ENCODE data around the gene RASGRP3.
"Not testable (repeated sequence)": the region's sequence is repeated elsewhere in the genome, so short reads cannot be mapped to it uniquely, and the experiment has no call there.

Gene RASGRP3, protein sequence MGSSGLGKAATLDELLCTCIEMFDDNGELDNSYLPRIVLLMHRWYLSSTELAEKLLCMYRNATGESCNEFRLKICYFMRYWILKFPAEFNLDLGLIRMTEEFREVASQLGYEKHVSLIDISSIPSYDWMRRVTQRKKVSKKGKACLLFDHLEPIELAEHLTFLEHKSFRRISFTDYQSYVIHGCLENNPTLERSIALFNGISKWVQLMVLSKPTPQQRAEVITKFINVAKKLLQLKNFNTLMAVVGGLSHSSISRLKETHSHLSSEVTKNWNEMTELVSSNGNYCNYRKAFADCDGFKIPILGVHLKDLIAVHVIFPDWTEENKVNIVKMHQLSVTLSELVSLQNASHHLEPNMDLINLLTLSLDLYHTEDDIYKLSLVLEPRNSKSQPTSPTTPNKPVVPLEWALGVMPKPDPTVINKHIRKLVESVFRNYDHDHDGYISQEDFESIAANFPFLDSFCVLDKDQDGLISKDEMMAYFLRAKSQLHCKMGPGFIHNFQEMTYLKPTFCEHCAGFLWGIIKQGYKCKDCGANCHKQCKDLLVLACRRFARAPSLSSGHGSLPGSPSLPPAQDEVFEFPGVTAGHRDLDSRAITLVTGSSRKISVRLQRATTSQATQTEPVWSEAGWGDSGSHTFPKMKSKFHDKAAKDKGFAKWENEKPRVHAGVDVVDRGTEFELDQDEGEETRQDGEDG

DNA sequence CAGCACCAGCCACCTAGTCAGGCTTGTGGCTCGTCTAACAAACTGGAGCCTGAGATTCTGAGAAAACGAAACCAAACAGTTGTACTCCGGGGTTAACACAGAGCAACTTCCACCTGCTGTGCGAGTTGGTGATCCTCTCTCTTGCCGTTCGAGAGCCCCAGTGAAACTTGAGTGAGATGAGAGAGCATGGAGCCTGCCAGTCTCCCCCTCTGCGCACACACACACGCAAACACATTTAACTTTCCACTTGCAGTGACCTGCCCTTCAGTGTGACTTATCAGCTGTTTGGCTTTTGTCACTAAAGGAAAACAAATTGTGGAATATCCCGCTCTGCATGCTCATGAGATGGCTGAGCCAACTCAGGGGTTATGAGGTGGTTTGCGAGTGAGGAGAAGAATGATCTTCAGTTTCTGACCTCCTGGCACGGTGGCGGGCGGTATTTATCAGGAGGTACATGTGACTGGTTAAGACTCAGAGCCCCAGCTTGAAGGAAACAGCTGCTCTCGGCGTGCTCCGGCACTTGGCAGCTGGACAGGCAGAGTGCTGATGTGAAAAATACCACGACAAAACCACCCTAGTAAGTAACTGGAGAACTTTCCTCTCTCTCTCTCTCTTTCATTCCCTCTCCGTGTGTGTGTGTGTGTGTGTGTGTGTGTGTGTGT, at the start of gene RASGRP3:
Gene RASGRP3 (plus strand): TSS at position 519 of the 662 bp plus-strand sequence. CDS start 38,488 bp downstream, outside the sequence.
- peak; percentile 71 for DNase-seq

DNA sequence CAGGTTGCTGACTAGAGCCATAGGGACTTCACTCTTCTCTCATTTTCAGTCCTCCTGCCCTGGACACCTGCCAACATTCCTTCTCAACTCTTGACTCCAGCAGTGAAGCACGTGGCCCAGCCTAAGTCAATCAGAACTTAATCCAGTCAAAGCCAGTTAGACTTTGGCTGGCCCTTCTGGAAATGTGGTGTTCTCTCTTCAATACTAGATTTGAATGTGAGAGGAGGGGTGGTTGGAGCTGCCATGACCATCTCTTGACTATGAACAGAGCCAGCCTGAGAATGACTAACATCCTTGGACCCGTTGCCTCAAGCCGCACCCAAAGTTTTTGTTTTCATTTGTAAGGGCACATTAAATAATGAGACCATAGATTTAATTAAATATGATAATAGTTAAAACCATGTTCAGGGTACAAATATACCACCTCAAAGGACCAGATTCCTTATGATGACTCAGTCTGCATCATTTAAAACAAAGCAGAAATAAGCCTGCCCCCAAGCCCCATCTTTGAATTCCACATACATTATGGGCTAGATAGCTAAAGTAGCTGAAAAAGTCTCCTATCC, 49.7 kb upstream of the RASGRP3 start:
- no peak for DNase-seq

DNA sequence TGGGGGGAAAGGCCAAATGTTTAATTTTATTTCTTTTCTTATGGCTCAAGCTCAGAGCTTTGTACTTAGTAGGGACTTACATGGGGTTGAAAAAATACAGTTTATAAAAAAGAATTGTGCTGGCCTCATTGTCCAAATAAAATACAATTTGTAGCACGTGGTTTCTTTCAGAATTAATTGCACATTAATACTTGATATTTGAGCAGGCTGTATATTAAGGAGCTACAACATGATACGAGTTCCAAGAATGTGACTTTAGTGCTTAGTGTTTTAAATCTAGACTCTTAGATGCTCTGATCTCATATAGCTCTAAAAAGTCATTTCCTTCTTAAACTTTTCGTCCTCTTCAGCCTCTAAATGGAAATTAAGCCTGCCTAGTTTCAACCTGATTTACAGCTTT, 46.4 kb upstream of the RASGRP3 start:
- no peak for DNase-seq

DNA sequence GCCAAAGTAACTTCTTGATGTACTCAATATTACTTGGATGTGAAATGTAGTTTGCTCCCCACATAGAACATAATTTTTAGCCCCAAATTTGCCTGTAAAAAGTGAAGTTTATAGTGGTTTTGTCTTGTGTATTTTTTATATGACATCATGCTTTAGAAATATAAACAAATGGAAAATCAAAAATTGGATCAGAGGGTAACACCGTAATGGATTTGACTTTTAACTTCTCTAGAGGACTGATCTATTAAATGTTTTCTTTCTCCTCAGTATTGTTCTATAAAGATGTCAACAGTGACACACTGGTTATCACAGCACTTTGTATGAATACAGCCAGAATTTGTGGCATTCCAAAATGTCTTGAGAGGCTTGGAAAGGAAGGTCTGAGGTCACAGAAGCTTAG, 45.6 kb upstream of the RASGRP3 start:
- no peak for DNase-seq

DNA sequence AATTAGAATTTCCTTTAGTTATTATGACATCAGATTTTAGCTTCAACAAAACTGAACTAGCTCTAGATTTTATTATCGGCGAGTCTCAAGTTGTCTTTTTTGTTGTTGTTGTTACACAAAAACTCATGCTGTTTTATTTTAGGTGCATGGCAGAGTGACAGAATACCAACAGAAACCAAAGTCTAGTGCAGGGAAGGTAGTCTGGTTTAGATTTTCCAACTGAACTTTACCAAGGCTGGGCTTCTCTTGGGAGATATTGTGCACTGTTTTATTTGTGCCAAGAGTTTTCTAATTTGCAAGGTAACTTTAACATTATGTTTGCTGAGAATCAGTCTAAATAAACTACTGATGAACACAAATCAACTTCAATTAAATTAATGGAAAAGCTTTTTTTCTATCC, 43.6 kb upstream of the RASGRP3 start:
- DNase-seq, result no peak

DNA sequence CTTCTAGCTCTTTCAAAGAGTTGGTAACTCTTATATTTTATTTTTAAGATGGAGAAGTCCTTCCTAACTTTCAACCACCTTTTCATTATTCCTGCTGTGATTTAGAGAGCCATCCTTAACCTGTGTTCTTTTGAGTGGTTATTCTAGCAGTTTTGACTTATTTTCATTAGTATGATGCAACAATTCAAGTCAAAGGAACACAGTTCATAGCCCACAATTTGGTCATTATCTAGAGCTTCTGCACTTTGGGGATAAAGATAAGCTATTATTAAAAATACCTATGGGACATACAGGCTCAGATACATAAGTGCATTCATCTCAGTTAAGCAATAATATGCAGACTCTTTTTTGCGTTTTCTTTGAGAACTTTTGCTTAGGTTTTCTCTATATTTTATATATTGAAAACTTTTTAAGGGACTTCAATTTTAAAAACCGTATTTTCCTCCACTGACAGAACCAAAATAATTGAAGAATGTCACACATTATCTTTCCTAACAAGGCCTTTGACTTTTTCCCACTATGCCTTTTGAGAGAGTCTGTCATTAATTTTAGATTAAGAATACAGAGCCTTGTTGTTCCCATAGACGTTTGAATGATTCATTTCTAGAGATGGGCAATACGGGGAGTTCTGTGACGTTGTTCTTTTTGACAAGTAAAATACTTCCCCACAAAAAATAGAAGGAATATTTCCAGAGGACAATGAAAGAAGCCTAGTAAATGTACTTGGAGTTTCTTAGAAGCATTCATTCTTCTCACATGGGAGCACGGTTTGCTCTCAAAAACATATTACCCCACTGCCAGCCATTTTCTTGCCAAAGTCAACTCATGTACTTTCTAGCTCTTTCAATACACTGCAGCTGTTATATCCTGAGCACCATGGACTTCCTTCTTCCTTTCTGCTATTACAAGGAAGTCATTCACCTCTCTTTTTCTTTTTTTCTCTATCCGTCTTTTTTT, 42.9 kb upstream of the RASGRP3 start:
- DNase-seq, result no peak

DNA sequence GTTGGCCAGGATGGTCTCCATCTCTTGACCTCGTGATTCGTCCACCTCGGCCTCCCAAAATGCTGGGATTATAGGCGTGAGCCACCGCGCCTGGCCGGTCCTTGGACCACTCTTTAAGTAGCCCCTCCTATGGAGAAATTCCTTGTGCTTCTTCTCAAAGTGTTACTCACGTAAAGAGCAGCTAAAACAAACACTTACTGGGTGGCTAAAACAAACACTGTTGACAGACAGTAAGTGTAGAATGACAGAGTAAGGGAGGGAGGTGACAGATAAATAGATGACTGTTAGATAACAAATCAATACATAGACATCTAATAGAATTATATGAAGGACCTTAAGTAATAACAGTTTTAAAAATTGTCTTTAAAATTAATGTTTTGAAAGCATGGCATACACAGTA, 40.9 kb upstream of the RASGRP3 start:
- no peak for DNase-seq

DNA sequence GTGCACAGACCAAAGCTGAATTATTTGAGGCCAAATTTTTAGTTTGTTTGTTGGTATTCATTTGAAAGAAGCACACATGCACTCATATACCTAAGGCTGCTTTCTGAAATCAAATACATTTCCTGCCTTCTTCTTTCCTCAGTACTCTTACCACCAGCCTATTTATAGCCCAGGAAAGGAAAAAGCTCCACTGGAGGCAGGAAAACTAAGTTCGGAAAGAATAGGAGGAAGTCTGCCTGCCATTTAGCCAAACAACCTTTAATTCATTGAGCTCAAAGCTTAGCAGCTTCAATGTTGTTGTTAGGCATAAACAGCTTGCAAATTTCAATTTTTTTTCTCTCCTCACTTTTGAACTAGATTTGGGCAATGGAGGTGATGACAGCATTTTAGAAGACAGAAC, 40.4 kb upstream of the RASGRP3 start:
- DNase-seq, result no peak

DNA sequence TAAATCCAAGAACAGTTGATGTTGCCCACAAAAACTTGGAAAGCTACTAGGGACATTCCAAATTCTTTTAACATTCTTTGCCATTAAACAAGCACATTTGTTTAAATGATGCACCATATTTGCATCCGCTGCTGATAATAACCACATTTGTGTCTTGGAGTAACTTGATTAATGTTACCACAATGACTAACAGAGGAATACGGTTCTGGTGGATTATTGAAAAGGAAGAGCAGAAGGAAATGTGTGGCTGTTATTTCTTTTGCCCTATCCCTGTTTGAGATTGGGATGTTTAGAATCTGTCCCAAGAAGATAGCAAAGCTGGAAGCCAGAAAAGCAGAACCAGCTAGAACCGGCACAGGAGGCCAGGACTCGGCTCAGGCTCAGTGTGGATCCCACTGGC, 39.2 kb upstream of the RASGRP3 start:
- no peak for DNase-seq

DNA sequence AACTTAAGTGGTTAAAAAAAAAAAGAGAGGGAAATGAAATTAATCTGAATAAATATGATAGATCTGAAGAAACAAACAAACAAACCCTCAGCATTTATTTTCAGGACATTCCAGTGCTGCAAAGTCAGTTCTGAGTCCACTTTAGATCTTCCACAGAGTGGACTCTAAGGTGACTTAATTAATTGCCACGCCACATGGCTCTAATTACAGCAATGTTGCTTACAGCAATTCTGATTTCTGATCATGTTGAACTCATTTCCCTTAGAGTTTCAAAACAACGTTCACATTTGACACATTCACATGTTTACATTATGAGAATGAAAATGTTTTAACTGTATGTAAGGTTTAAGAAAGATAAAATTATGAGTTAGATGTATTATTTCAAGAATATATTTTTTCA, 38.6 kb upstream of the RASGRP3 start:
- DNase-seq, result no peak

DNA sequence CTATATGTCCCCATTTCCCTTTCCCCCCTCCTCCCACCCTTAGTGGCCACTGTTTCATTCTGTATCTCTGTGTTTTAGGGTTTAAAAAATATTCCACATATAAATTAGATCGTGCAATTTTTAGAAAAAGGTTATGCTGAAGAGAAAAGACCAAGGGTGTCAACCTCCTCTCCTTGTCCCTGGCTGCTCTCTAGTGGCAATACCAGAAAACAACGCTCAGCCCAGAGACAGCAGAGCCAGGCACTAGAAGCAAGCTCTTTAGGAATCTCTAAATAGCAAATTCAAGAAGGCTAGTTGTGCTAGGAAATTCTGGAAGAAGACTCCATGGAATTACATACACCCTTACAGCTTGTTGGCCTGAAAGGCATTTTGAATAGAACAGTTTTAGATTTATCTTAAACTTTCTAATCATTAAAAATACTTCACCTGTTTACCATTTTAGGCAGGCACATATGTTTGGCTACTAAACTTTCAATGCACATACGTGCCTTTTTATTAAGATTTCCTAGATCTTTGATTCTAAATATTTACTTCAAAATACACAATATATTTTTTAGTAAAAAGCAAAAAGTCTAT, 35.1 kb upstream of the RASGRP3 start:
- no peak for DNase-seq

DNA sequence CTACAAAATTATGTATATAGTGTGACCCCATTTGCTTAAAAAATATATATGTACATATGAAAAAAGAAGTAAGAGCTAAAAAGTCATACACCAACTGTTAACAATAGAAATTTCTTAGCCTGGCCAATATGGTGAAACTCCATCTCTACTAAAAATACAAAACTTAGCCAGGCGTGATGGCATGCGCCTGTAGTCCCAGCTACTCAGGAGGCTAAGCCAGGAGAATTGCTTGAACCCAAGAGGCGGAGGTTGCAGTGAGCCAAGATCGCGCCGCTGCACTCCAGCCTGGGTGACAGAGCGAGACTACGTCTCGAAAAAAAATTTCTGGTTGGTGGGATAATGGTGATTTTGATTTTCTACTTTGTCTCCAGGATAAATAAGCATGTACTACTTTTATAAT, 34.4 kb upstream of the RASGRP3 start:
- DNase-seq, result not testable (repeated sequence)

DNA sequence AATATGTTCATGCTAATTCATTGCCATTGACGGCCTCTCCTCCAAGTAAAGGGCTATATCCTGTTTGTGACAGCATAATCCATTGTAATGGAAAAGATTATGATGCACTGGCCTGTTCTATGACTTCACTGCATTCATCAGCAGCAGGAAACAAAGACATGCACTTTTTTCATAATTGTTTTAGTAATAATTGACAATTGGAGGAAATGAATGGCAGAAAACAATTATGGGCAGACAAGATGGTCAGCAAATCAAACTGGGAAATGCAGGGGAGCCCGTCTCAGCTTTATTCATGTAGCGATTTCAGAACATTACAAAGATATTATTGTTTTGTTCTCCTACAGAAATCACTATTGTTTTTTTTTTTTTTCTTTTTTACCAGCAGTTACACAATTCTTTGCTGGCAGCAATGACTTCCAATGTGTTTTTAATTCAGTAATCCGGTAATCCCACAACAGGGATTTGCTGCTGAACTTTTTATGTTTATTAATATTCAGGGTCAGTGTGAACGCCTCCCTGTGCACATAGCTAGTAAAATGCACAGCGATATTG, 33.8 kb upstream of the RASGRP3 start:
- no peak for DNase-seq

DNA sequence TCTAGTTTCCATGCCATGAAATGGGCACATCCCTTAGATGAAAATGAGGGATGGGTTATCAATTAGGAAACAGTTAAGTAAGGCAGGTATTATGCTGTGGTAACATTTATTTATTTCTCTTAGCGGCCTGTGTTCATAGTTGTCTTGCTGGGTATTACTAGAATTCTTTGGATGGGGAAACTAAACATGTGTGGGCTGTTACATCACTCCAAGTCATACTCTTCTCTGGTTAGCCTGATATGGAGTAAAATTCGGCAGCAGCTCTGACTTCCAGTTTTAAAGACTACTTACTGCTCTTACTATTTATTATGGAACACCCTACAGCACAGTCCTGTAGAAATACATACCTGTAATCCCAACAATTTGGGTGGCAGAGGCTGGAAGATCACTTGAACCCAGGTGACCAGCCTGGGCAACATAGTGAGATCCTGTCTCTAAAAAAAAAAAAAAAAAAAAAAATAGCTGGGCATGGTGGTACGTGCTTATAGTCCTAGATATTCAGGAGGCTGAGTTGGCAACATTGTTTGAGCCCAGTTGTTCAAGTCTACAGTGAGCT, 33.1 kb upstream of the RASGRP3 start:
- DNase-seq, result no peak

DNA sequence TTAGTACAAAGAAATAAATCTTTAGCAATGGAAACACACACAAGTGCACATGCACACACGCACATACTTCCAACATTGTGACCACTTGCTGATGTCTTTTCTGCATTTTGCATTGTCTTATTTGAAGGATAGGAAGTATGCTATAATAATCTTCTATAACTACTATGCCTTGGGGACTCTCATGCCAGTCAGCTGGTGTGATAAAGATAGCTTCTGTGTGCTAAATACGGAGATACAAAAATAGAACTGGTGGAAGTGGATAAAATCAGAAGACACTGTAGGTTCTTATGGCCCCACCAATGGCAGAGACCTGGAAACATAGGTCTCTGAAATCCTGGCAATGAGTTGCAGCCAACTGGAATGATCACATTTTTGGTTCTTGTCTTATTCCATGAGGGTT, 31.5 kb upstream of the RASGRP3 start:
- DNase-seq, result no peak

DNA sequence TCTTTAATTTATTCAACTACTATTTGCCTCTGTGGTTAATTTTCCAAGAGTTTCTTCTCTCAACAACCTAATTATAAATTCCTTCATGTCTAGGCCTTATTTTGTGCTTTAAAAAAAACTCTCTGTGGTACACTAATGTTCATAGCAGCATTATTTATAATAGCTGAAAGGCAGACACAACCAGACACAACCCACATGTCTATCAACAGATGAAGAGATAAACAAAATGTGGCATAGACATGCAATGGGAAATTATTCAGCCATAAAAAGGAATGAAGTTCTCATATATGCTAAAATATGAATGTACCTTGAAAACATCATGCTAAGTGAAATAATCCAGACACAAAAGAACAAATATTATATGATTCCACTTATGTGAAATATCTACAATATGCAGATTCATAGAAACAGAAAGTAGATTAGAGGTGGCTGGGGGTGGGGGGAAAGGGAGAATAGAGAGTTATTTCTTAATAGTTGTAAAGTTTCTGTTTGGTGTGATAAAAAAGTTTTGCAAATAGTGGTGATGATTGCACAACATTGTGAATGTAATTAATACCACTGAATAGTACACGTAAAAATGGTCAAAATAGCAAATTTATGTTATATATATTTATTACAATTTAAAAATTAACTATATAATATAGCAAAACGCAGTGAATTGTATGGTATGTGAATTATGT, 28.1 kb upstream of the RASGRP3 start:
- no peak for DNase-seq

DNA sequence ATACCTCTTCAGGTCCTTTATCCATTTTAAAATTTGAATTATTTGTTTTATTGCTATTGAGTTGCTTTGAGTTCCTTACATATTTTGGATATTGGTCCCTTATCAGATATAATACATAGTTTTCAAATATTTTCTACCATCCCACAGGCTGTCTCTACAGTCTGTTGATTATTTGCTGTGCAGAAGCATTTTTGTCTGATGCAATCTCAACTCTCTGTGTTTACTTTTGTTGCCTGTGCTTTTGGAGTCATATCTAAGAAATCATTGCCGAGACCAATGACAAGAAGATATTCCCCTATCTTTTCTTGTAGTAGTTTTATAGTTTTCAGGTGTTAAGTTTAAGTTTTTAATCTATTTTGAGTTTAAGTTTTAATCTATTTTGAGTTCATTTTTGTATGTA, 25.2 kb upstream of the RASGRP3 start:
- no peak for DNase-seq

DNA sequence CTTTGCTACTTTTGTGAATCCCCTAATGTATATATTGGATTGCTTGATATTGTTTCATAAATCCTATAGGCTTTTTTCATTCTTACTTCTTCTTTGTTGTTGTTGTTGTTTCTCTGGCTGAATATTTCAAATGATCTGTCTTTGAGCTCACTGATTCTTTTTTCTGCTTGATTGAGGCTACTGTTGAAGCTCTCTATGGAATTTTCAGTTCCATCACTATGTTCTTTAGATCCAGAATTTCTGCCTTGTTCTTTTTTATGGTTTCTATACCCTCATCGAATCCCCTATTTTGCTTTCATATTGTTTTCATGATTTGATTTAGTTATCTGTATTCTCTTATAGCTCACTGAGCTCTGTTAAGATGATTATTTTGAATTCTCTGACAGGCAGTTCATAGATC, 24.6 kb upstream of the RASGRP3 start:
- no peak for DNase-seq

DNA sequence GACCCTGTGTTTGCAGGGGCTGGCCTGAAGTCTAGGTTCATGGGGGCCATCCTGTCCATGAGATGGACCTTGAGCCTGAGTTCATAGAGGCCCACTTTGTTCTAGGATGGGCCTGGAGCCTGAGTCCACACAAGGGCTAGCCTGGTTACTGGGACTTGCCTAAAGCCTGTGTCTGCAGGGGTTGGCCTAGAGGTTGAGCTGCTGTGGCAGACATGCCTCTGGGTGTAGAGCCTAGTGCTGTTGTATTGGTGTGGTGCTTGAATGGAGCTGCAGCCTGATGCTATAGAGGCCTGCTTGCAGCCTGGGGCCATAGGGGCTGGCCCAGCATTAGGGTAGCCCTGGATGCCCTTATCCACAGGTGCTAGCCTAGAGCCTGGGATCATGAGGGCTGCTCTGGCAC, 23.9 kb upstream of the RASGRP3 start:
- DNase-seq, result no peak

DNA sequence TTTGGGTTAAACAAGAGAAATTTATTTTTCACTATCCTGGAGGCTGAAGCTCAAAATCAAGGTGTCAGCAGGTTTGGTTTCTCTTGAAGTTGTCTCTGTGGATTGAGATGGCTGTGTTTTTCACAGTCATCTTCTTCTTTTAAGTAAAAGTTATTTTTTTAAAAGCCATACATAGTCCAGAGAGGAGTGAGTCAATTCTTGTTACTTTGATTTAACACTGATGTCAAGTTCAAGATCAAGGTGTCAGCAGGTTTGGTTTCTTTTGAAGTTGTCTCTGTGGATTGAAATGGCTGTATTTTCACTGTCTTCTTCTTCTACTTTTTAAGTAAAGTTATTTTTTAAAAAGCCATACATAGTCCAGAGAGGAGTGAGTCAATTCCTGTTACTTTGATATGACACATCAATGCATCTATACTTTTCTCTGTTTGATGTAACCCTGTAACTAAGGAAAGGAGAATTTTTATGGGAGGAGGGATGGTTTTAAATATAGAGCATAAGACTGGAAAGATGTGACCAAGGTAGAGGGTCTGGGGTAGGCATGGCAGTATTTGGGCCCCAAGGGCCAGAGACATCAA, 22.5 kb upstream of the RASGRP3 start:
- no peak for DNase-seq

Data from stimulated activated CD8-positive, alpha-beta memory T cell treated with anti-CD3 and anti-CD28 coated beads, Interleukin-4, amount 100 ng/mL, for 48 hours (primary cell).